Eye (tissue), 1 donor: ENCODE results near the gene PCDHB11.
"Not testable (repeated sequence)": the region's sequence is repeated elsewhere in the genome, so short reads cannot be mapped to it uniquely, and the experiment has no call there.

Source experiments
- DNase-seq: peaks from one replicate; pipeline ENCODE4 v3.0.0-alpha.2; 2015

Gene PCDHB11

GRCh38 chr5:141246971-141247370 lies 47.5 kb downstream of the PCDHB11 start:
- DNase-seq = not testable (repeated sequence)

- DNase-seq = not testable (repeated sequence)
These were observed 48.0 kb downstream of the PCDHB11 start for GRCh38 chr5:141247434-141247833.

- no peak for DNase-seq
These were observed 51.1 kb downstream of the PCDHB11 start for GRCh38 chr5:141250576-141250975.
